Dermis microvascular lymphatic vessel endothelial cell (primary cell): ENCODE measurements around the gene MLLT3. TPM values are rescaled to one million over a fixed set of nuclear protein-coding genes. Genes with fewer than 3 reads are reported as not detected.

Experiments used
- DNase-seq, 2 donors: peaks; one replicate each; pipeline versions ENCODE4 v3.0.0 to v3.0.0-alpha.2; 2010; ENCODE audit warnings: low read depth in 2 of 2
- total RNA-seq: library from RNA; depleted of rRNA; stranded (reverse); fragments of >200 nt; gene quantifications from 2 replicates; pipeline ENCODE4 v1.2.1, GENCODE V29; 2014

MLLT3 gene
- total RNA-seq, 1 donor from 2014 or later, result 1.9 TPM

DNA sequence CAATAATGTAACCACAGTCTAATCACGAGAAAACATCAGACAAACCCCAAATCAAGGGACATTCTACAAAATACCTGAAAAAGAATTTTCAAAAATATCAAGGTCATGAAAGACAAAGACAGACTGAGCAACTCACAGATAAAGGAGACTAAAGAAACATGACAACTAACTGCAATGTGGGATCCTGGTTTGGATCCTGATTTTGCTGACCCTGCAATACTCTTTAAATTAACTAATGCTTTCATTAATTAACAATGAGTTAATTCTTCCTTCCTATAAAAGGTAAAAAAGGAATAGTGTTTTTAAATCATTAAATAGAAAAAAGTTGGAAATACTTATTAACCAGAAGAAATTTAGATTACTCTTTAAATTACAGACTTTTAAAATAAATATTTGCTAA lies 103.6 kb downstream of the MLLT3 start:
- DNase-seq, result no peak

DNA sequence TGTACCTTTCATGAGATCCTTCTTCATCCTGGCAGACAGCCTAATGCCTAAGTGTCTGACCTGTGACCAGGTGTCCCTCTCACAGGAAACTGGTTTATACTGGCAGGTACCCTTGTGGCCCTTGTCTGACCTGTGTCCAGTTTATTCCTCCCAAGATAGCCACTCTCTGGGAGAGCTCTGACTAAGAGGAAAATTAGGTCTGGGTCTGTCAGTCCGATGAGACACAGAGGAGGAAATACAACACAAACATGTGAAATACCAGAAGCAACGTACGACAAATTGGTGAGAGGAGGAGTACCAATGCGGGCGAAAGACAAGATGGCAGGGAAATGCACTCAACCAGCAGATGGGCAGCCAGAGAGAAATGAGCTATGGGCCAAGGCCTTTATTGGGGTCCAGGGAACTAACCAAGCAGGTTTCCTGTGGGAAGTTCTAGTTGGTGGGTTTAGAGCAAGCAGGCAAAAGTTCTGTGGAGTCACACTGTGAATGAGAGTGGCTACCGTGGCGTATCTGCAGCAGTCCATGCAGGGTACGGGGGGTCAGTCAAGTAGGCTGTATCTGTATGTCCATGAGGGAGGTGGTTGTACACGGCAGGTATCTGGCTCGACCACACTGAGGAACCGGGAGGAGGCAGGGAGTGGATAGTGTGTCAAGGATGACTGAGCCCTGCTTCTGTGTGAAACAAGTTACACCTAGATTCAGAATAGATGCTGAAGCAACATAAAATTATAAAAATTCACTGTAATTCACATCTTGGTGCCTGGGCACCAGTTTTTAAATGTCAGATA lies 109.0 kb downstream of the MLLT3 start:
- no peak for DNase-seq

DNA sequence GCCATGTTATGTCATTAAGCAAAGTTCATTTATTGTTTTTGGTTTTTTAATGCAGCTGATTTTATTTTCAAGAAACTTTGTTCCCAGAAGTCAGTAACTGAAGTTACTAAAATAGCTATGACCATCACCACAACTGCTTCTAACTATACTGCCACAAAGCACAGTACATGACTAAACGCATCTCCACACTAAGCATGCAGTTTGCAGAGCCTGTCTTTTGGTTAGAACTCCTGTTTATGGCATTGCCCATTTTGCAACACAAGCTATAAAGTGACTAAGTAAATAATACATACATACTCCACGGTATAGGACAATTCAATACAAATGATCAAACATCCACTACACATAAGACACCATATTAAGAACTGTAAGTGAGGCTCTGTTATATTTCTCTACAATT lies 109.7 kb downstream of the MLLT3 start:
- DNase-seq, result no peak

DNA sequence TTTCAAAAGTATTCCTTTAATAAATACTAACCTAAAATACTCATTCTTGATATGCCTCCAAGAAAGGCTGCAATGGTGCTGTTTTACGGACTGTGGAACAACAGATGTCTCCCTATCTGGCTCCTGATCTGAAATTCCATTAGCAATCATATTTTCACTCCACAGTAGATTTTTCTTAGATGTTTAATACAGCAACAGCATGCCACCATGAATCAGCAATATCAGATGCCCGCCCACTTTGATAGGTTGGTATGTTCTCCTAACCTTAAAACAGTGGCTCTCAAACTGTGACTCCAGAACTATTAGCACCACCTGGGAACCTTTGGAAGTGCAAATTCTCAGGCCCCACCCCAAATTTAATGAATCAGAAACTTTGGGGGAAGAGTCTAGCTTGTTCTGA lies 110.2 kb downstream of the MLLT3 start:
- DNase-seq, result no peak

DNA sequence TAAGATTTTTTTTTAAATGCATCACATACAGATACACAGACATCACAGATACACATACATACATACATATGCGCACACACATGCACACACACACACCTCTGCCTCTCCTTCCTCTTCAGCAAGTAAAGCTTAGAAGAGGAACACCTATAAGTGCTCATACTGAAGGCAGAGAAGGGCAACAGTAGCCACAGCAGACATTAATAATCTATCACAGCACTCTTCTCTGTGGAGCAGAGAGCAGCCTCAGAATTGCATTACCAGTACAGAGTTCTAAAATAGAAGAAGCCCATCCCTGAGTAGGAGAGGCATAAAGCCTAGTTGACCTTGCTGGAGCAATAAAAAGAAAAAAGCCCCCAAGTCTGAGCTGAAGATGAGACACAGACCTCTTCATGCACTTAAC lies 110.6 kb downstream of the MLLT3 start:
- DNase-seq, result no peak

DNA sequence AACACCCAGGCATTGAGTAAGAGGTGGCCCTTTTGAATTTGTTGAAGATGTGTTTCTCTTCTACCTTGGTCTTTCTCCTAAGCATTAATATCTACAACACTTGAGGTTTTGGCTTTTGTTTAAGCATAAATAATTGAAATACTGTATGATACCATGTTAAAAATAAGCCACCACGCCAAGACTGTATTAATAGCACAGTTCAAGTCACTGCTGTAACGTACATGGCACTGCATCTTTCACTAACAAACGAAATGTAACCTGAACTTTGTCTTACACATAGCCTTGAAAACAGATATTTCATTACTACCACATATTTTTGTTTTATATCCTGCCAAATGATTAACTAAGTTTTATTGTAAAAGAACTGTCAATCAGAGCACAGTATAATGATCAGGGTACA lies 112.8 kb downstream of the MLLT3 start:
- no peak for DNase-seq

DNA sequence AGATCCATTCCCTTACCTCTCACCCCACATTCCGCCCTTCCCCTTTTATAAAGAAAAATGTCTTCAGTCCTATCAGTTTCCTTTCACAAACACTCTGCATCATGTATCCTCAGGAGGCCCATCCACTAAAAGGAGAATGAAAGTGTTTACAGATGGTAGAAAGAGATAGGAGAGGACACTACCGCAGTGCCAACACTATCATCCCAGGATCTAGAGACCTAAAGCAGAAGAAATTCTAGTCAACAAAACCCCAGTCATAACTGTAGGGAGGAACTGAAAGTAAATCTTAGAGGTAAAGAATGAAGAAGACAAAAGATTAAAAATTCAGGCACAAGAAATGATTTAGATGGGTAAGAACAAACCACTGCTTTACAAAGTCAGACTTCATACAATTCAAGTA lies 114.1 kb downstream of the MLLT3 start:
- no peak for DNase-seq

DNA sequence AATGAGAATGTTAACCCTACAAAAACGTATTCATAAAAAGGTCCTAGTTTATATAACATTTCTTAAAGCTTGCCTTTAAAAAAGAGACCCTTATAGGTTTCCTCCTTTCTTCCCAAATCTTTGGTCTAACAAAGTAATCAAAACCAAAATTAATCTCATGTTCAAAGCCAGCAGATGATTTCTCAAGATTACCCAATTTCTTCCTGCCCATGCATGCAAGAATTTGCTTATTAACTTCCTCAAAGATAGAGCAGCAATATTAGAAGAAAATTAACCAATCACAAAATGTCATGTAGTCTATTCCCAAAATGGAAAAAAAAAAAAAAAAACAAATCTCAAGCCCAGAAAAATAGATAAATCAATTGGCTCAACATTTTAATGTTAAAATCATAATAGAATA lies 114.9 kb downstream of the MLLT3 start:
- no peak for DNase-seq

DNA sequence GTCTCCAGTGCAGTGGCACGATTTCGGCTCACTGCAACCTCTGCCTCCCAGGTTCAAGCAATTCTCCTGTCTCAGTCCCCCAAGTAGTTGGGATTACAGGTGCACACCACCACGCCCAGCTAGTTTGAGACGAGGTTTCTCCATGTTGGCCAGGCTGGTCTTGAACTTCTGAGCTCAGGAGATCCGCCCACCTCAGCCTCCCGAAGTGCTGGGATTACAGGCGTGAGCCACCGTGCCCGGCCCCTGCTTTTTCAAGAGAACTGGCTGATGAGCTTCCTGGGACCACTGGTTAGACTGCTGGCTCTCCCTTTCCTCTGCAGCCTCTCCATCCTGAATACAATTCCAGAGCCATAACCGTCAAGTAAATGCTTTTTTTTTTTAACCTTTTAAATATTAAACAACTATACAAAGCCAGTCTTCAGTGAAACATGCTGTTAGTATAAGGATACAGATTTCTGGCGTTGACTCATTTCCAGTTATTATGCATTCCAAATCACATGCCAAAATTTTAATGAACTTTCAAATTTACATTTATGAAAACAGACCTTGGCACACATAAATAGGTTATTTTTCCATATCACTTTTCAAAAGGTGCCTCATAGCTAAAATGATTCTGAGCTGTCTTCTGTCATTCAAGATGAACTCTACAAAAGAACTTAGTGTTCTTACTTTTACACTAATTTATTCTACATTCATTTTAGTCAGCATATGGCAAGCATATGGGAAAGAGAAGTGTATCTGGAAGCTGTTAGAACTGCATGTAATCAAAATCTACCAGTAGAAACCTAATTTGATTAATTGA lies 116.0 kb downstream of the MLLT3 start:
- no peak for DNase-seq

DNA sequence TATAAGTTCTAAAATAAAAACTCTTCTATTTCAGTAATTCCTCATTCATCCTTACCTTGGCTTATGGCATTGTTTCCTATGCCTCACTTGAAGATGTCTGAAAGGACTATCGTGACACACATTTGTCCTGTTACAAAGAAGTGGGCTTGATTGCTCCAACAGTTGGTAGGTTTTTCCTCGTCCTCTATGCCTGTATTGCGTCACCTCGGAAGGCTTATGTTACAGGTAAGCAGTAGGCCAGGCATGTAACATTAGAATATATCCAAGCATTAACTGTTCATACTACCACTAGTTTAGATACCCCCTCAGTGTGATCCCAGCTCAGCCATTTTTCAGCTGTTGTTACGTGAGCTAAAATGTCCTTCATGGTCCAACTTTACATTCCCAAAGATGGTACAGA lies 116.7 kb downstream of the MLLT3 start:
- DNase-seq, result no peak

DNA sequence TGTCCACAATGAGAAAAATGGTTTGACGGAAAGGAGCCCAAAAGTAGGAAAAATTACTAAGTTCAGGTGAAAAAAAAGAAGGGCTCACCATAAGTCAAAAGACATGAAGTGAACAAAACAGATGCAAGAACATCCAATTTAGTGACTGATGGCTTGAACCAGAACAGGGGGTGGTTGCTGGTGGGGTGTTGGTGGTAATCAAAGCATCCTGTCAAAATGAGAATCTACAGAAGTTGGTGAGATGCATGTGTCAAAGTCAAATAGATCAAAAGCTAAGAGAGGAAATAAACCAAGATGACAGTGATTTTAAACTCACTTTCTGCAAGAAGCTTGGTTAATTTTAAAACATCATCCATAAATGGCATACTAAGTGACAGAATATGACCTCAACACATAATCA lies 117.4 kb downstream of the MLLT3 start:
- DNase-seq, result no peak

DNA sequence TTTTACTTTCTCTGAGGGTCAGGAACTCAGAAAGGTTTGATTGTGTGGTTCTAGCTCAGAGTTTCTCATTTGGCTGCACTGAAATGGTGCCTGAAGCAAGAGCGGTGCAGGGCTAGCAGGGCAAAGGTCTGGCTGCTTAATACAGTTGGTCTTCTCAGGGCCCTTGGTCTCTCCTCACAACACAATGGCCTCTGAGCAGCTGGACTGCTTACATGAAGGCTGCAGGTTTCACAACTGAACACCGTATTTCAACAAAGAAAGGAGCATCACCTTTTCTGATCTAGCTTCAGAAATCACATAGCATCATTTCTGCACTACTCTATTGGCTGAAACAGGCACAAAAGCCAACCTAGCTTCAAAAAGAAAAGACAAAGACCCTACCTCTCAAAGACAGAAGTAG lies 122.2 kb downstream of the MLLT3 start:
- no peak for DNase-seq

DNA sequence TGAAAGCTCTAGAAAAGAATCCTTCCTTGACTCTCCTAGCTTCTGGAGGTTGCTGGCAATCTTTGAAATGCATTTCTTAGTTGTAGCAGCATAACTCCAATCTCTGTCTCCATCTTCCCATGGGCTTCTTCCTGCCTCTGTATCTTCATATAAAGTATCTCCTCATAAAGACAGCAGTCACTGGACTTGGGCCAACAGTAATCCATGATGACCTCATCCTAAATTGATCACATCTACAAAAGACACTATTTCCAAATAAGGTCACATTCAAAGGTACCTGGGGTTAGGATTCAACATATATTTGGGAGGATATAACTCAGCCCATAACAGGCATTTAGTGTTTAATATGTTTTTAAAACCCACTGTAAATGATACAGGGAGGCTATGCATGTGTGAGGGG lies 123.3 kb downstream of the MLLT3 start:
- DNase-seq, result no peak

DNA sequence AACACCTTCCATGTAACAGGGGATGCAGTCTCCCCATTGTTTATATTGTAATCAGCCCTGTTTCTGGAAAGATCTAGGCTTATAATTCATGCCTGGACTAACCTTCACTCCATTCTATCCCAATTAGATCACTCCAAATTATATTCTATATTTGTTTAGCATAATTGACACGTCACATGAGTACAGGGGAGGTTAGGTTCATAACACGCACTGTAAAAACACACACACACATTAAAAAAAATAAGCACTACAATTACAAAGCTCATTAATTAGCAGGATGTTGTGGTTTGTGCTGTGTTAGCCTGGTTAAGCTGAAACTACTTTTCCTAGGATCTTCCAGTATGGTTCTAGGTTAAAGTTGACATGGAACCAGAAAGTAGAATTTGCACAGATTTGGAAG lies 126.0 kb downstream of the MLLT3 start:
- no peak for DNase-seq

DNA sequence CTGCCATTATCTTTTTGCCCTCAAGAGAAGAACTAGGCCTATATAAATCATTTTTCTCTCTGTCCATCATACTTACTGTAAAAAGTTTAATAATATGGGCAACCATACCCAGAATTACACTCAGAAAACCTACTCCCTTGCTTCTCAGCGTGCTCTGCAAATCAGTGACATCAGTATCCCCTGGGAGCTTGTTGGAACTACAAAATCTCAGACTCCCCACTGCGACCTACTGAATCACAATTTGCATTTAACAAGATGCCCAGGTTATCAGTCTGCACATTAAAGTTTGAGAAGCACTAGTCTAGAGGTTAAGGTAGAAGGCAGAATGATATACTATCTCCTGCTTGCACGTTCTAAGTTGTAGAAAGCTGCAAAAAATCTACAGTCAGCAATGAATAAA lies 127.2 kb downstream of the MLLT3 start:
- DNase-seq, result no peak

DNA sequence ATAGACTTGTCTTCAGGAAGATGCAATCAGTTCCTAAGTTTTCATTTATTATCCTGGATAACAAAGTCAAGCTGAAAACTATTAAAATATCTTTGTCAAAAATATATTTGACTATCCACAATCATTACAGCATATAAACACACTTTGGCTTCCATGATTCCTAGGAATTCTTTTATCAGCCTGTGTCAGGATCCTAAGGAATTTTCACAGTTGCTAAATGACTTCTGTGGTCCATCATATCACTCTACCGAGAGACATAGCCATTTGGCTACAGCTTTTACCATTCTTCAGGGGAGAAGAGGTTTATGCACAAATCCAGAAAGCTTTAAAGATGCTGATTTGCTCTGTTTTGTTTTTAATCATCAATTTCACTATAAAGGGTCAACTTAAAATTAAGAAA lies 128.3 kb downstream of the MLLT3 start:
- no peak for DNase-seq

DNA sequence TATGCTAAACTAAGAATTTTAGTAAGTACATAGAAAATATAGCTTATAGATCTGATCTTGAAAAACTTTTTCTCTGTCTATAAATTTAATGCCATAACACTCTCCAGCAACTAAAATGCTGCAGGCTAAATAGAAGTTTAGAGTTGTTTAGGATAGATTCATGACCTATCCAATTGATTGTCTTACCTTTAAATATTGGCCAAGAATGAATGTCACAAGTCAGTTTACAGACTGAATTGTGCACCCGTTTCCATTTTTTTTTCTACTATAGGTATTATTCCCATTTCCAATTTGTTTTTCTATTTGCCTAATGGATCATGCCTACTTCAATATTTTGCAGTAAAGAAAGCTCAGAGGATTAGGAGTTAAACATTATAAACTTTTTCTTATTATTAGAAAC lies 129.5 kb downstream of the MLLT3 start:
- DNase-seq, result no peak

DNA sequence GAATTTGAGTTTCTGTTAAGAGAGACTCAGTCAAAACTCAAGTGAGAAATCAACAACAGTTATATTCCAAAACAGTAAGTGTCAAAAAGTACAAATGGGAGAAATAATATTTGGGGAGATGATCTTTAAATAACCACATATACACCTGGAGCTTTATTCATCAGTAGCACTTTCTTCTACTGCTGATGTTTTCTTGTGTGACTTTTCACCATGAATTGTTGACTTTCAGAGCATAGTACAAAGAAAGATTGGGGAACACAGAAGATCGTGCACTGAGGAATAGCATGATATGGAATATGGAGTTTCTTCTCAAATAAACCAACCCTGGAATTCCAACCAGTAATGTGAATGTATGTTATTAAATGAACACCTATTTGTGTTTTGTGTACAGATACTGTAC lies 130.7 kb downstream of the MLLT3 start:
- DNase-seq, result no peak

DNA sequence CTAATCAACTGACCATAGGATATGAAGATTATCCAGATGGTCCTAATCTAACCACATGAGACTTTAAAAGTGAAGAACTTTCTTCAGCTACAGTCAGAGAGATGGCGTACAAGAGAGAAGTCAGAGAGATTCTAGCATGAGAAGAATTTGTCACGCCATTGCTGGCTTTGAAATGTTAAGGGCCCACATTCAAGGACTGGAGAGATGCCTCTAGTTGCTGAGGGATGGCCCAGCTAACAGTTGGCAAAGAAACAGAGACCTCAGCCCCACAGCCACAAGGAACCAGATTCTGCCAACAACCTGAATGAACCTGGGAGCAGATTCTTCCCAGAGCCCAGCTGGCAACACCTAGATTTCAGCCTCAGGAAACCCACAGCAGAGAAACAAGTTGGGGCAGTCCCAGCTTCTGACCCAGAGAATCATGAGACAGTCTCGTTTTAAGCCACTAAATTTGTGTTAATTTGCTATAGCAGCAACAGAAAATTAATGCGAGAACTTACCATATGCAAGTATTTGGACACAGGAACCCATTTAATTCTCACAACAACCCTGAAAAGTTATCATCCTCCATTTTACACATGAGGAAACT lies 132.0 kb downstream of the MLLT3 start:
- DNase-seq, result no peak

DNA sequence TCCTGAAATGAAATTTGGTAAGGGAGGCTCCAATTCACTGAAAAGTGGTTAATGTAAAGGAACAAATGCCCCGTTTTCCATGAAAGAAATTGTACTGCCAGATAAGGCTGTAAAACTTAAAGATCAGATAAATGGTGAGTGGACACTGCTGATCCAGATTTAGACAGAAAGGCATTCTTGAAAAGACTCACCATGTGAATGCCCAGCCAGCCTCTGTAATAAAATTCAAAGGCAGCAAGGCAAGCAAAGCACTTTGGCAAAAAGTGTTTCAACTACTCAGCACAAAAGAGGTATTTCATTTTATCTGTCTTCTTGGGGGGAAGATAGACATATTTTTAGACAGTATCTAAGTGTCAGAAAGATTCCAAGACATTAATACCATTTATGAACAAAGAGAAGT lies 133.6 kb downstream of the MLLT3 start:
- DNase-seq, result no peak

DNA sequence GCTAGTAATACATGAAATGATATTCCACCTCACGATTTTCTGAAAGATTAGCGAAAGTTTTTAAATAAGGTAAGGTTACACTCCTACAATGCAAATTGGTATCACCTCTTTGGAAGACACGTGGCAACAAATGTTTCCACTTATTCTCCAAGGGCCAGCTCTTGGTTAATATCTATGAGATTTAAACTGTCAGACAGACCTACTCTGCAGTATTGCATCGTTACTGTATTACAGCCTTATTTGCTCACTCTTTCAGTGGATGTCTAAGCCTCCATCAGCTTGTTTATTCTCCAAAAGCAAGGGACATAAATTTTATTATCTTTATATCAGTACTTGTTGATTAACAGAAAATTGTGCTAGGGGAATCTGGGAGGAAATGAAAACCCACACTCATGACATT lies 135.7 kb downstream of the MLLT3 start:
- no peak for DNase-seq

DNA sequence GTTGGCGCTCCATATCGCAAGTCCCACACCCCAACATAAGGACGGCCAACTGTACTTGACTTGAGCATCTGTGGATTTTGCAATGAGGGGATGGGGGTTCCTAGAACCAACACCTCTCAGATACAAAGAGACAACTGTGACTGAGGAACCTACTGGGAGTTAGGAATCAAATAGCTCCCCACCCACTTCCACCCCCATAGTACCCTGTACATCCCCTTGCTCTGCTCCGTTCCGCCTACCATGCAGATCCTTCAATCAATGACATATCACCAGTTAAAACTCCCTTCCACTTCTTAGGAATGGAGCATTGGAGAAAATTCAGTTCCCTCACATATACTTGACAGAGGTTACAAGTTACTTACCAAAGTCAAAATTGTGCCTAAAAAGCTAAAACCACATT lies 140.9 kb downstream of the MLLT3 start:
- no peak for DNase-seq

DNA sequence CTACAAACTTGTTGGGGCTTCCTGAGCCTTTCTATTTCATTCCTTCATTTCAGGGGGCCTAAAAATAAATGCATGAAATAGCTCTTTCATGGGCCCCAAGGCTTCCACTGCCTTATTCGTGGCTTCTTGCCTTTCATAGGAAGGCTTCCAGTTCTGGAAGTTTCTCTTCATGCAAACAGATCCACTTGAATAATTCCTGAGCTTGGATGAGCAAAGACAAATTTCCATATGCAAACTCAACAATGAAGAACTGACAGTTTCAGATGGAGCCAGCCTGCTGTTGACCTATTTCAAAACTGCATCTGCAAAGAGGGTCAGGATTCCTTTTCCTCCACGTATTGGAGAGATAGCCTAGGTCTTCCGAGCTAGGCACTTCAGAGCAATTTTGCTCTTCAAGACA lies 142.1 kb downstream of the MLLT3 start:
- no peak for DNase-seq
